ENCODE data around the gene TSBP1. TPM values are rescaled to one million over a fixed set of nuclear protein-coding genes. Genes with fewer than 3 reads are reported as not detected.
A peak's percentile ranks its signal among the peaks of the same experiment; 100 is the strongest.

Gene TSBP1
- polyA plus RNA-seq, 1 experiment, result not detected

DNA sequence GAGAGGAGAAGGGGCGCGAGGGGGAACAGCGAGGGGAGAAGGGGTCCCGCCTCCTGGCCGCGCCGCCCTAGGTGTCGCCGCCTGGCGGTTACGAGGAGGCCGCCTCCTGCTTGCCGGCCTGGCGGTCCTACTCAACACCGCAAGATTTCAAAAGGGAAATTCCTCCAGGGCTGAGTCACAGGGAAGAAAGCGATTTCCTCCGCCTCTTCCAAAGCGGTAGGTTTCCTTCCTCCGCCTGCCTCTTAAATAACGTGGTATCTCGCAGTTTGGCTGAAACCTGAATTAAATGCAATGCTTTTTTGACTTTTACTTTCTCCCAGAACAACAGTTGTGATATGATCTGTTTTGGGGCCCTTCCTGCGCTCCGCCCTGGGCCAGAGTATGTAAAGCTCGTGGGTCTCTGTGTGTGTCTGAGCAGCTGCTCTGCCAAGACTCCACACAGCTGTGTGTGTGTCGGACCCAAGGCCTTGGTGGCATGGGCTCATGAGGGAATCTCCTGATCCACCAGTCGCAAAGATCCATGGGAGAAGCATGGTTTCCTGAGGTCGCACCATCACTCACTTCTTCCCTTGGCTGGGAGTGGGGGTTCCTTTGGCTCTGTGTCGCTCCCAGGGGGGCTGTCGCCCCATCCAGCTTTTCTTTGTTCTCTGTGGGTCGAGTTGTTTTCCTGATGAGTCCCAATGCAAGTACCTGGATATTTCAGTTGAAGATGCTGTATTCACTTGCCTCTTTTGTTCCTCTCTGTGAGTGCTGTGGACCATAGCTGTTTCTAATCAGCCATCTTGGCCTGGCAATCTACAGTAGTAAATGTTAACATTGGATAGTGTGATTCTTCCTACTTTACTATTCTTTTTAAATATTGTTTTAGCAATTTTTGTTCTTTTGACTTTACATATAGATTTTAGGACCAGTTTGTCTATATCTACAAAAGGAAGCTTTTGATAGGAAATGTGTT lies 116.2 kb downstream of the TSBP1 start:
- peak; percentile 93 for TF ChIP-seq CTCF (IDR thresholded peaks at IDR 0.05; ENCODE audit: insufficient read depth, low read depth, low read length)
- POLR2A ChIA-PET, result interaction anchor here (0.7 kb wide), 1 partner anchor 10 kb away, joined by 3 read pairs; no protein-coding TSS in a partner anchor
- no peaks in the 10 kb centered on the region for H3K27me3 ChIP-seq (ENCODE audit: control insufficient read depth, insufficient read depth, low read length)
- H3K4me3 ChIP-seq (ENCODE audit: low read depth, low read length), result peak overlapping the region; percentile 46
- CTCF ChIA-PET, result interaction anchor here (0.6 to 3.6 kb wide), 8 partner anchors 9 to 582 kb away, joined by 3 to 26 read pairs (median 4); no protein-coding TSS in a partner anchor
- H3K36me3 ChIP-seq (ENCODE audit: control insufficient read depth, insufficient read depth, low read length), result no peaks in the 10 kb centered on the region
- peak; percentile 54 for DNase-seq (ENCODE audit: low read depth)

GRCh38 chr6:32254761-32255198 lies 116.9 kb downstream of the TSBP1 start:
- no peaks in the 10 kb centered on the region for H3K27me3 ChIP-seq (ENCODE audit: control insufficient read depth, insufficient read depth, low read length)
- H3K4me3 ChIP-seq (ENCODE audit: low read depth, low read length), result peak overlapping the region; percentile 46
- no peaks in the 10 kb centered on the region for H3K36me3 ChIP-seq (ENCODE audit: control insufficient read depth, insufficient read depth, low read length)
- no peak for DNase-seq (ENCODE audit: low read depth)
- CTCF ChIA-PET, result interaction anchor here (0.6 to 3.6 kb wide), 9 partner anchors 8 to 584 kb away, joined by 3 to 26 read pairs (median 3); partner anchors contain the start of gene TAP2
- POLR2A ChIA-PET, result no interaction called here
- no peak for TF ChIP-seq CTCF (IDR thresholded peaks at IDR 0.05; ENCODE audit: insufficient read depth, low read depth, low read length)

- ChIA-PET CTCF (interaction anchor here (3.6 kb wide), 1 partner anchor 8 kb away, joined by 26 read pairs; no protein-coding TSS in a partner anchor), POLR2A (no interaction called here)
- Histone ChIP-seq H3K27me3 (ENCODE audit: control insufficient read depth, insufficient read depth, low read length) (peaks cover 2% of the 10 kb centered on the region), H3K36me3 (ENCODE audit: control insufficient read depth, insufficient read depth, low read length) (no peaks in the 10 kb centered on the region), H3K4me3 (ENCODE audit: low read depth, low read length) (no peak overlapping the region)
- DNase-seq (ENCODE audit: low read depth), result no peak
- no peak for TF ChIP-seq CTCF (IDR thresholded peaks at IDR 0.05; ENCODE audit: insufficient read depth, low read depth, low read length)
Observed at GRCh38 chr6:32252331-32253009, 119.2 kb downstream of the TSBP1 start.

GRCh38 chr6:32249262-32249661 lies 122.4 kb downstream of the TSBP1 start:
- DNase-seq (ENCODE audit: low read depth), result no peak
- TF ChIP-seq CTCF (IDR thresholded peaks at IDR 0.05; ENCODE audit: insufficient read depth, low read depth, low read length), result no peak
- POLR2A ChIA-PET, result no interaction called here
- Histone ChIP-seq H3K4me3 (ENCODE audit: low read depth, low read length) (no peak overlapping the region), H3K36me3 (ENCODE audit: control insufficient read depth, insufficient read depth, low read length) (no peaks in the 10 kb centered on the region), H3K27me3 (ENCODE audit: control insufficient read depth, insufficient read depth, low read length) (peaks cover 2% of the 10 kb centered on the region)
- CTCF ChIA-PET, result interaction anchor here (0.9 to 1.3 kb wide), 2 partner anchors 130 to 586 kb away, joined by 3 read pairs; no protein-coding TSS in a partner anchor

DNA sequence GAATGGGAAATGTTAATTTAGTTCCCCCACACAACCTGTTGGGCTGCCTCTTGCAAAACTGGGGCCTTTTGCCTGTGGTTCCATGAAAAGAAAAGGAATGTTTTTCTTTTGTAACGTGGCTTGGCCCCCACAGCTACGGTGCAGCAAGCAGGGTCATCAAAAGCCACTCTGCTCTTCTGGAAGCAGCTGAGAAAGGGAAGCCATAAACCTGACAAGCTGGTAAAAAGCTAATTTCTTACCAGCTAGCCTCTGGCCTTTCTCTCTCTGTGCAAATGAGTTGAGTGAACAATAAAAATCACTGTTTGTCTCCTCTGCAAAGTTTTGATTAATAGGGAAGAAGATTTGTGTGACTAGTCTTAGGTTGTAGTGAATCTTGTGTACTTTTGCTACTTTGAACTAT lies 124.3 kb downstream of the TSBP1 start:
- Histone ChIP-seq H3K4me3 (ENCODE audit: low read depth, low read length) (no peak overlapping the region), H3K27me3 (ENCODE audit: control insufficient read depth, insufficient read depth, low read length) (peaks cover 2% of the 10 kb centered on the region), H3K36me3 (ENCODE audit: control insufficient read depth, insufficient read depth, low read length) (no peaks in the 10 kb centered on the region)
- no peak for DNase-seq (ENCODE audit: low read depth)
- CTCF ChIA-PET, result interaction anchor here (1.6 kb wide), 1 partner anchor 166 kb away, joined by 8 read pairs; no protein-coding TSS in a partner anchor
- TF ChIP-seq CTCF (IDR thresholded peaks at IDR 0.05; ENCODE audit: insufficient read depth, low read depth, low read length), result no peak
- POLR2A ChIA-PET, result no interaction called here

Data from BJ (cell line).